GM10248 (cell line): ENCODE measurements around the gene LDLRAD4.

ENCODE experiments used
- CTCF ChIA-PET: fragments of 300-600 bp; sonication (Branson Sonifier 250); formaldehyde crosslinking; extraction: SDS; loops from one replicate; lab custom pipeline; 2021; ENCODE audit warnings: antibody characterized with exemption; lab: Yijun Ruan, JAX
- POLR2A ChIA-PET: fragments of 350-650 bp; sonication (Branson Sonifier 250); formaldehyde crosslinking; extraction: SDS; loops from one replicate; lab custom pipeline; 2020; ENCODE audit warnings: antibody characterized with exemption; lab: Yijun Ruan, JAX
- DNase-seq: peaks from one replicate; pipeline ENCODE4 v3.0.0; 2012; ENCODE audit errors: extremely low spot score
- CTCF ChIP-seq: IDR thresholded peaks from 2 replicates; pipeline ENCODE4 v1.5.1; 2012; ENCODE audit warnings: mild to moderate bottlenecking, low read depth; ENCODE audit errors: extremely low read depth, missing control alignments, control extremely low read depth

LDLRAD4 gene

GRCh38 chr18:13640266-13640860, 421.8 kb downstream of the LDLRAD4 start:
- DNase-seq: no peak
- CTCF ChIA-PET: no interaction called here
- TF ChIP-seq CTCF: no peak
- POLR2A ChIA-PET: no interaction called here

GRCh38 chr18:13641551-13642439, 423.2 kb downstream of the LDLRAD4 start:
- no peak for TF ChIP-seq CTCF
- ChIA-PET CTCF (no interaction called here), POLR2A (no interaction called here)
- DNase-seq: no peak

- CTCF ChIA-PET: no interaction called here
- TF ChIP-seq CTCF: no peak
- POLR2A ChIA-PET: no interaction called here
- DNase-seq: no peak
These were observed 423.9 kb downstream of the LDLRAD4 start for GRCh38 chr18:13642440-13642827.

- ChIA-PET CTCF (interaction anchor here (0.9 kb wide), 1 partner anchor 11 kb away, joined by 3 read pairs; no protein-coding TSS in a partner anchor), POLR2A (no interaction called here)
- DNase-seq: no peak
- TF ChIP-seq CTCF: no peak
These were observed 424.7 kb downstream of the LDLRAD4 start for GRCh38 chr18:13643261-13643751.

GRCh38 chr18:13645093-13645492, 426.5 kb downstream of the LDLRAD4 start:
- ChIA-PET CTCF (interaction anchor here (0.9 kb wide), 1 partner anchor 16 kb away, joined by 3 read pairs; no protein-coding TSS in a partner anchor), POLR2A (no interaction called here)
- DNase-seq: no peak
- TF ChIP-seq CTCF: no peak

- ChIA-PET POLR2A (no interaction called here), CTCF (no interaction called here)
These were observed 428.1 kb downstream of the LDLRAD4 start for GRCh38 chr18:13646633-13647032.

More at GRCh38 chr18:13646633-13647032, 428.1 kb downstream of the LDLRAD4 start:
- DNase-seq: no peak
- no peak for TF ChIP-seq CTCF
